Neuronal stem cell (in vitro differentiated cells): Measurements from ENCODE around the gene GPC5.

Source experiments
- DNase-seq: peaks from one replicate; pipeline ENCODE4 v3.0.0-alpha.2; 2013; ENCODE audit warnings: low spot score
- H2AFZ ChIP-seq: one replicate; pipeline ENCODE4 v1.6.1; 2013; ENCODE audit warnings: mild to moderate bottlenecking, low read length, inconsistent platforms
- H2AK5ac ChIP-seq: 2 replicates; pipeline ENCODE4 v1.6.1; 2013; ENCODE audit warnings: low read depth, mild to moderate bottlenecking, inconsistent platforms, low read length, moderate library complexity, mixed read lengths
- H2BK120ac ChIP-seq: 2 replicates; pipeline ENCODE4 v1.6.1; 2013; ENCODE audit warnings: low read depth, mild to moderate bottlenecking, inconsistent platforms, low read length, moderate library complexity, mixed read lengths
- H2BK12ac ChIP-seq: one replicate; pipeline ENCODE4 v1.6.1; 2013; ENCODE audit warnings: low read length, inconsistent platforms
- H2BK15ac ChIP-seq: 2 replicates; pipeline ENCODE4 v1.6.1; 2013; ENCODE audit warnings: mild to moderate bottlenecking, low read length, inconsistent platforms, mixed read lengths
- H2BK5ac ChIP-seq: one replicate; pipeline ENCODE4 v1.6.1; 2013; ENCODE audit warnings: inconsistent platforms, mild to moderate bottlenecking, low read length, moderate library complexity
- H3K14ac ChIP-seq: one replicate; pipeline ENCODE4 v1.6.1; 2013; ENCODE audit warnings: low read length, inconsistent platforms
- H3K18ac ChIP-seq: 2 replicates; pipeline ENCODE4 v1.6.1; 2013; ENCODE audit warnings: low read length, inconsistent platforms
- H3K23ac ChIP-seq: 2 replicates; pipeline ENCODE4 v1.6.1; 2013; ENCODE audit warnings: low read depth, mild to moderate bottlenecking, mixed read lengths, low read length, inconsistent platforms; ENCODE audit not compliant: poor library complexity
- H3K27ac ChIP-seq: replicated peaks from 3 replicates; pipeline ENCODE4 v1.5.1; 2013; ENCODE audit warnings: low read length, inconsistent platforms
- H3K27me3 ChIP-seq, 3 experiments: 2 replicates each; pipeline ENCODE4 v1.6.1; 2013; ENCODE audit warnings: low read length in 3 of 3, mild to moderate bottlenecking in 2 of 3, inconsistent platforms in 1 of 3, low read depth in 1 of 3, mixed read lengths in 1 of 3, moderate library complexity in 1 of 3; ENCODE audit not compliant: control insufficient read depth in 3 of 3, insufficient read depth in 3 of 3
- H3K36me3 ChIP-seq, 2 donors: replicated peaks in 1 of 2; 2 replicates each; pipeline ENCODE4 v1.6.1; 2013; ENCODE audit warnings: low read length in 2 of 2; ENCODE audit not compliant: control insufficient read depth in 2 of 2, insufficient read depth in 2 of 2
- H3K4ac ChIP-seq: 2 replicates; pipeline ENCODE4 v1.6.1; 2013; ENCODE audit warnings: inconsistent platforms, mild to moderate bottlenecking, low read length, moderate library complexity
- H3K4me1 ChIP-seq, 2 donors: 1 replicate in 1 of 2; 2 replicates in 1 of 2; pipeline ENCODE4 v1.6.1; 2013; ENCODE audit warnings: low read length in 2 of 2, low read depth in 1 of 2; ENCODE audit not compliant: control insufficient read depth in 2 of 2, insufficient read depth in 1 of 2
- H3K4me2 ChIP-seq: one replicate; pipeline ENCODE4 v1.6.1; 2013; ENCODE audit warnings: mild to moderate bottlenecking, low read length, inconsistent platforms; ENCODE audit not compliant: insufficient read depth, poor library complexity, severe bottlenecking
- H3K4me3 ChIP-seq, 2 donors: 2 replicates each; pipeline ENCODE4 v1.5.1; 2013; ENCODE audit warnings: low read length in 2 of 2, mild to moderate bottlenecking in 2 of 2, inconsistent platforms in 1 of 2, moderate library complexity in 1 of 2
- H3K79me1 ChIP-seq: one replicate; pipeline ENCODE4 v1.6.1; 2013; ENCODE audit warnings: low read depth, mild to moderate bottlenecking, inconsistent platforms, low read length, moderate library complexity
- H3K9ac ChIP-seq: one replicate; pipeline ENCODE4 v1.6.1; 2013; ENCODE audit warnings: mild to moderate bottlenecking, low read depth, low read length, inconsistent platforms; ENCODE audit not compliant: poor library complexity
- H3K9me3 ChIP-seq, 2 donors: replicated peaks in 1 of 2; 2 replicates each; pipeline versions ENCODE3 to v1.6.1; 2013; ENCODE audit warnings: low read length in 2 of 2, mild to moderate bottlenecking in 2 of 2, inconsistent platforms in 1 of 2, low read depth in 1 of 2, mixed read lengths in 1 of 2, moderate library complexity in 1 of 2; ENCODE audit not compliant: control insufficient read depth in 2 of 2, insufficient read depth in 1 of 2
- H4K8ac ChIP-seq: one replicate; pipeline ENCODE4 v1.6.1; 2013; ENCODE audit warnings: low read depth, mild to moderate bottlenecking, inconsistent platforms, low read length, moderate library complexity
- H4K91ac ChIP-seq: one replicate; pipeline ENCODE4 v1.6.1; 2013; ENCODE audit warnings: low read length, low read depth, mild to moderate bottlenecking, inconsistent platforms; ENCODE audit not compliant: poor library complexity
- WGBS, 2 donors: extraction: QIAGEN DNeasy Blood & Tissue Kit; methylation state at CpG; one replicate each; pipeline ENCODE4 v1.1.7; 2013; ENCODE audit warnings: missing lambda C conversion rate in 2 of 2, mixed read lengths in 1 of 2; ENCODE audit not compliant: insufficient read length in 2 of 2, insufficient replicate concordance in 1 of 2; ENCODE audit errors: extremely low coverage in 2 of 2; 5-methylcytosine and 5-hydroxymethylcytosine counted together

GPC5 gene

GRCh38 chr13:91593456-91593855 is 195.0 kb downstream of the GPC5 start:
- Histone ChIP-seq H3K27ac (no peak overlapping the region), H2BK15ac (no peak overlapping the region), H3K27me3 (no peaks in the 10 kb centered on the region), H3K14ac (no peak overlapping the region), H3K4me2 (no peak overlapping the region), H3K4me3 (no peak overlapping the region), H3K79me1 (no peaks in the 10 kb centered on the region), H4K8ac (no peak overlapping the region), H3K4me1 (no peaks in the 10 kb centered on the region), H3K18ac (no peak overlapping the region), H2AK5ac (no peak overlapping the region), H2AFZ (no peak overlapping the region), H3K9me3 (no peaks in the 10 kb centered on the region), H3K4ac (no peak overlapping the region), H2BK12ac (no peak overlapping the region), H3K9ac (no peak overlapping the region), H4K91ac (no peak overlapping the region), H2BK5ac (no peak overlapping the region), H3K36me3 (no peaks in the 10 kb centered on the region), H2BK120ac (no peak overlapping the region), H3K23ac (no peak overlapping the region)
- DNase-seq = no peak
- WGBS, 2 donors = no CpG with 5 or more reads among the region's 1 CpG

GRCh38 chr13:91594061-91594460 is 195.6 kb downstream of the GPC5 start:
- no peak overlapping the region for H2BK120ac ChIP-seq
- no peak overlapping the region for H2BK15ac ChIP-seq
- H2BK5ac ChIP-seq = no peak overlapping the region
- H3K4ac ChIP-seq = no peak overlapping the region
- no peak overlapping the region for H2BK12ac ChIP-seq
- H3K18ac ChIP-seq = no peak overlapping the region
- no peaks in the 10 kb centered on the region for H3K27me3 ChIP-seq
- no peak overlapping the region for H2AFZ ChIP-seq
- no peaks in the 10 kb centered on the region for H3K9me3 ChIP-seq
- no peak overlapping the region for H4K91ac ChIP-seq
- H3K36me3 ChIP-seq = no peaks in the 10 kb centered on the region
- no peak overlapping the region for H2AK5ac ChIP-seq
- WGBS, 2 donors = no CpG with 5 or more reads among the region's 1 CpG
- no peak overlapping the region for H3K23ac ChIP-seq
- no peak overlapping the region for H3K27ac ChIP-seq
- H3K79me1 ChIP-seq = no peaks in the 10 kb centered on the region
- H3K4me2 ChIP-seq = no peak overlapping the region
- H3K9ac ChIP-seq = no peak overlapping the region
- no peak overlapping the region for H3K4me3 ChIP-seq
- H3K14ac ChIP-seq = no peak overlapping the region
- H4K8ac ChIP-seq = no peak overlapping the region
- no peak for DNase-seq
- H3K4me1 ChIP-seq = no peaks in the 10 kb centered on the region

GRCh38 chr13:91595677-91596076 is 197.3 kb downstream of the GPC5 start:
- Histone ChIP-seq H3K9ac (no peak overlapping the region), H3K18ac (no peak overlapping the region), H2AK5ac (no peak overlapping the region), H2BK5ac (no peak overlapping the region), H3K9me3 (no peaks in the 10 kb centered on the region), H2BK15ac (no peak overlapping the region), H3K14ac (no peak overlapping the region), H3K79me1 (no peaks in the 10 kb centered on the region), H3K4ac (no peak overlapping the region), H3K23ac (no peak overlapping the region), H2BK12ac (no peak overlapping the region), H3K27ac (no peak overlapping the region), H4K91ac (no peak overlapping the region), H3K27me3 (no peaks in the 10 kb centered on the region), H2BK120ac (no peak overlapping the region), H3K4me1 (no peaks in the 10 kb centered on the region), H3K36me3 (no peaks in the 10 kb centered on the region), H4K8ac (no peak overlapping the region), H3K4me3 (no peak overlapping the region), H3K4me2 (no peak overlapping the region), H2AFZ (no peak overlapping the region)
- DNase-seq = no peak
- WGBS, 2 donors = no CpG with 5 or more reads among the region's 2 CpGs

GRCh38 chr13:91596842-91597241 is 198.4 kb downstream of the GPC5 start:
- Histone ChIP-seq H2AK5ac (no peak overlapping the region), H3K4me3 (no peak overlapping the region), H3K18ac (no peak overlapping the region), H4K91ac (no peak overlapping the region), H2BK12ac (no peak overlapping the region), H2BK120ac (no peak overlapping the region), H2BK15ac (no peak overlapping the region), H3K36me3 (no peaks in the 10 kb centered on the region), H3K4me1 (no peaks in the 10 kb centered on the region), H3K9me3 (no peaks in the 10 kb centered on the region), H3K27me3 (no peaks in the 10 kb centered on the region), H2AFZ (no peak overlapping the region), H4K8ac (no peak overlapping the region), H3K4ac (no peak overlapping the region), H3K14ac (no peak overlapping the region), H3K27ac (no peak overlapping the region), H3K23ac (no peak overlapping the region), H3K9ac (no peak overlapping the region), H3K79me1 (no peaks in the 10 kb centered on the region), H3K4me2 (no peak overlapping the region), H2BK5ac (no peak overlapping the region)
- DNase-seq = no peak
- no CpG with 5 or more reads among the region's 2 CpGs for WGBS, 2 donors
